Fibroblast of peridontal ligament (primary cell): ENCODE measurements around the gene ALDH1L1.

ENCODE experiments used
- DNase-seq: peaks from one replicate; pipeline ENCODE4 v3.0.0-alpha.2; 2010; ENCODE audit errors: extremely low read depth

Gene ALDH1L1

DNA sequence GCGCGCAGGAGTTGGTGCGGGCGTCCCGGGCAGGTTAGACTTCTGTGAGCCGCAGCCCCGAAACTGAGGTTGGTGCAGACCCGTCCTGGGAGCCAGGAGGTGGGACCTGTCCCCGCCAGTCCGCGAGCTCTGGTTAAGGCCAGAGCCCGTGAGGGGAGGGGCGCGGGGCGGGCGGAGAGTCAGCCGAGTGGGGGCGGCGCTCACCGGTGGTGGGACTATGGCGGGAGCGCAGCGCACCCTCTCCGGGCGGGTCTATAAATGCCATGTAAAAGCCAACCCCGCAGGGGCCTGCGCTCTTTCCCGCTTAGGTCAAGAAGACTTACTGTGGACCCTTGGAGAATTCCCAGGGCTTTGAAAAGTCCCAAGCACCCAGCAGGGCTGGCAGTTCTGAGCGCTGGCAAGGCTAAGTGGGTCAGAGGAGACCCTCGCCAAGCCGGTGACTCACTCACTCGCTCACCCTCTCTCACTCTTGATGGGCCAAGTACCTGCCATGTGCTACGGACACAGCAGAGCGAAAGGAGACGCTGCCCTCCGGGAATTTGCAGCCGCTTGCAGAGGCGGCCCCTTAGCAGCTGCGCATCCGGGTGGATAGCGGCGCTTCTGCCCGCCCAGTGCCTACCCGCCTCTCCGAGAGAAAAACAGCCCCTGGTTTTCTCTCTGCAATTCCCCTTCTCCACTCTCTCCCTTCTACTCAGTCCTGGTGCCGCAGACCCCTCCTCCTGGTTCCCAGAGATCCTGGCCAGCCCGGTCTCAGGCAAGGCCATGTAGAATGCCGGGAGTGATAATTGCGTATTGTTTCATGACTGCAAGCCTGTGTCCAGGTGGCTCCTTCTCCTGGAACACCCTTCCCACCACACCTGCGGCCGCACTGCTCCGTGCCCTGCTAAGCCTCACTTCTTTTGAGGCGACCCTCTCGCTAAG, at the start of gene ALDH1L1:
Gene ALDH1L1, minus strand, starts transcription at position 110 of the 921 bp plus-strand sequence. CDS start 19,607 bp downstream, outside the sequence.
- peak; percentile 5 for DNase-seq

DNA sequence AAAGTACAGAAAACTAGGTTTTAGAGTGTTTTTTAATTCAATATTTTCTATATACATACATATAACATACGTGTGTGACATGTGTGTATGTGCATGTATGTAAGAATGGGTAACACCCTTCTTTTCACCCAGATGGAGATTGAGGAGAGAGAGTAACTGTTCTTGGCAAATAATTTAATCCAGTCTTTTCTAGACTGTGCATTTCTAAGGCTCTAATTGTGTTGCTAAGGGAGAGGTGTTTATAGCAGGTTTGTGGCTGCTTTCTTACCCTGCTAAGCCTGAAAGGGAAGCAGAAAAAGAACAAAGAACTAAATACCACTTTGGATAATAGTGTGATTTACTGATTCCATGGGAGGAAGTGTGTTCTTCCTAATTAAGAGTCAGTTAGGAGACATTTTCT, 46.0 kb upstream of the ALDH1L1 start:
- DNase-seq: no peak

GRCh38 chr3:126216416-126216815, 36.0 kb upstream of the ALDH1L1 start:
- DNase-seq: peak; percentile 33

DNA sequence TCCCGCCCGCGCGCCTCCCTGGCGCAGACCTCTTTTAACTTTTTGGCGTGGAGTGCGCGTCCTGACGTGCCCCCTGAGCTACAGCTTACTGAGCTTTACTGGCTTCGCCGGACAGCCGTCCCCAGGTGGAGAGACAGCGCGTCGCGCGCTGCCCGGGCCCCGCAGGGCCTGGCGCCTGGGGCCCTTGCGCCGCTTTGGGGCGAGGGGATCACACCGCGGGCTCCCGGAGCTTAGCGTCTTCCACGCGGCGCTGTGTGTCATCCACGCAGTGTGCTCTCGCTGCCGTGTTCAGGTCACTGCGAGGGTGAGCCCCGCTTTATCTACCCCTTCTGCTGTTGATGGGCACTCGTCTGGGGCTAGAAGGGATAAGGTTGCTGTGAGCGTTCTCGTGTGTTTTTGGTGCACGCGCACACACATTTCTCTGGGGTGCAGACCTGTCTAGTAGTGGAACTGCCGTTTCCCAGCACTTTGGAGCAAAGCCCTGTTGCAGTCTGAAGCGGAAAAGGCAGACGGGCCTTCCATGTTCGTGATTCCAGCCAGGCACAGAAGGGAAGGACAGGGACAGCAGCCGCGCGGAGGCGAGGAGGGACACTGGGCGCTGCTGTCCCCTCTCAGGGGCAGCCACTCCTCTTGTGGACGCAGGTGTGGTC, 33.1 kb upstream of the ALDH1L1 start:
- peak; percentile 11 for DNase-seq

GRCh38 chr3:126212620-126213378, 32.4 kb upstream of the ALDH1L1 start:
- peak; percentile 44 for DNase-seq

DNA sequence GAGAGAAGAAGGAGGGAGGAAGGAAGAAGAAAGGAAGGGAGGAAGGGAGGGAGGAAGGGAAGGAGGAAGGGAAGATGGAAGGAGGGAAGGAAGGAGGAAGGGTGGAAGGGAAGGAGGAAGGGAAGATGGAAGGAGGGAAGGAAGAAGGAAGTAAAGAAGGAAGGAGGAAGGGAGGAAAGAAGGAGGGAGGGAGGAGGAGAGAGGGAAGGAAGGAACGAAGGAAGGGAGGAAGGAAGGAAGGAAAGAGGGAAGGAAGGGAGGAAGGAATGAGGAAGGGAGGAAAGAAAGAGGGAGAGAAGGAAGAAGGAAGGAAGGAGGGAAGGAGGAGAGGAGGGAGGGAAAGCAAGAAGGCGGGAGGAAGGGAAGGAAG, 31.8 kb upstream of the ALDH1L1 start:
- no peak for DNase-seq

GRCh38 chr3:126211569-126211968, 31.2 kb upstream of the ALDH1L1 start:
- no peak for DNase-seq

GRCh38 chr3:126210606-126211005, 30.2 kb upstream of the ALDH1L1 start:
- no peak for DNase-seq

- DNase-seq: no peak
Measured at GRCh38 chr3:126209741-126210140, 29.4 kb upstream of the ALDH1L1 start.

DNA sequence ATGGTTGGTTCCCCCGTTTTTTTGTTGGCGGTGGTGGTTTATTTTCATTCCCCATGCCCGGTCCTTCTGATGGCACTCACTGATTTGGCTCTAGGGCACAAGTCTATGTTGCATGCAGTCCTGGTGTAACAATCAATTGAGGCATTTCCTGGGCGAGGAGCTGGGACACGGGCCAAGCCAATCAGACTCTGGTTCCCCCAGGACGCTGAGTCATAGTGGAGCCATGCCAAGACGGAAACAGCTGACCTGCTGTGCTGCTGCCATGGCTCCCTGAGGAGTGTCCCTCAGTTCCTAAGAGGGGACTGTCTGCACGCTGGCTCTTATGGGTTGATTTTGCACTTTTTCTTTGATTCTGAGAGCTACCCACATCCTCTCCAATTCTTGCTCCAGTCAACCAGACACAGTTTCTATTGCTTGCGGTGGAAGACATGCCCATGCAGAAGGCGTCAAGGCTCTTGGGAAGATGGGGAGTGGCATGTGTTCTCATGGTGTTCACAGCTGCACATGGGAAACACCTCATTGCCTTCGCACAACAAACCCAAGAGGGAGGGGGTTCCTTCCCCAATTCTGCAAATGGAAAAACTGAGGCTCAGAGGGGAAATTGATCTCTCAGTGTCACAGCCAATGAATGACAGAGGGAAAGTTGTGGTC, 28.3 kb upstream of the ALDH1L1 start:
- DNase-seq: peak; percentile 86

DNA sequence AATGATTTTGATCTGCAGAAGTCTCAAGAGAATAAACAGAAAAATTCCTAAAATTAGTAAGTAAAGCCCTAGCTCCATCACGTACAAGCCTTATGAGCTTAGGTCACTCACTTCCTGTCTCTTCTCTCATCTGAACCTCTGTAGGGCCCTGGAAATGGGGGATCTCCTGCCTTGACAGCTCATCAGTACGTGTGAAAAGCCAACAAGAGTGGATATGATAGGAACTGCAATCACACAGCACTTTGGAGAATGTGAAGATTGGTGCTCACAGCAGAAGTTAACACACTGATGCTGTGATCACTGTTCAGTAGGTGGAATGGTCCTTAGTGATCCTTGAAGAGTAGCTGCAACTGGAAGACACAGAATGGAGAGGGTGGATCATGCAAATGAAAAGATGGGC, 27.8 kb upstream of the ALDH1L1 start:
- no peak for DNase-seq

- no peak for DNase-seq
Measured at GRCh38 chr3:126207166-126207565, 26.8 kb upstream of the ALDH1L1 start.

DNA sequence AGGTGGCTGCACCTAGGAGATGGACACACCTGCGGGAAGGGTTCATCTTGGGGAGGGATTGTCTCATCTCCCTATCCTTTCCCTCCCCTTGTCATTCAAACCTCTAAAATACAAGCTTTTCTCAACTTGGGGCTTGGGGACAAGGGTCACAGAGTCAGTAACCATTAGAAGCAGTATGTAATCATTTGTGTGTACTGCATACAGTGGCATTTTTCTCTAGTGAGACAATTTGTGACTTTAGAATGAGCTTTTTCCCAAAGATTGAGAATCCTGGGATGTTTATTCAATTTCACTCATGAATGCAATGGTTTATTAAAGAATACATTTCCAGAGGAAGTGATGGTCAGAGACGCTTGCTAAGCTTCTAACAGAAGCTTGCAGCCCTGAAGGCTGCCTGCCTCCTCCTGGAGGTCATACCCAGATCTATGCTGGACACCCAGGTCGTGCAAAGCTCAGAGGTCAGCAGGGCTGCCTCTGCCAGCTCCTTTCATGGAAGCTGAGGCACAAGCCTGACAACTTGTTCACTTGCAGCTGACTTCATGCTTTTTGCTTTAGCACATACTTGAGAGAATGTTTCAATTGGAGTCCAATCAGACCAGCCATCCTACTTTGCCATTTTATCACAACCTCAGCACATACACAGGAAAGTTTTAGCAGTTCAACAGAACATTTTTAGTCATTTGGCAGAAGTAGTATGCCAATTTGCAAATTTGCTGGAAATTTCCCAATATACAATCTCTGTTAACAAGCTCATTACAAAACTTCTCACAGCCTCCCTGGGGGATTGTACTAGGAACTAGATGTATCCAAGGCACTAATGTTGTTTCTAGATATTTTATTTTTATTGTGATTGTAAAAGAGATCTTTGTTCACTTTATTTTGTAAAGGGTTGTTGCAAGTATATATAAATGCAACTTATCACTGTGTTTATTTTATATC, 25.6 kb upstream of the ALDH1L1 start:
- peak; percentile 19 for DNase-seq

DNA sequence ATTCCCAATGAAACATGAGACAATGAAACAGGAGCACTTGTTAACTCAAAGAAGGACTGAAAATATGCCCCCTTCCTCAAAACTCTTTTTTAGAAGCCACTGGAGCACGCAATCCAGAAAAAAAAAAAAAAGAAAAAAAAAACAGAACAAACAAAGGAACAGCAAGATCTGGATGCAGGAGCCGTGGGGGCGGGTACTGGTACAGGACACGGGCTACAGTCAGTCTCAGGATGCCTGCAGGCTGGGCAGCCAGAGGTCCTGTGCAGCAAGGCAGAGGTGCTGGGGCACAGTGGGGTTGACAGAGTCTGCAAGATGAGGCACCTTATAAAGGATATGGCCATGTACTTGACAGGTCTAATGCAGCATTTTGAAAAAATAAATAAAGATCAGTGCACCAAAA, 22.3 kb upstream of the ALDH1L1 start:
- no peak for DNase-seq

GRCh38 chr3:126202276-126202675, 21.9 kb upstream of the ALDH1L1 start:
- no peak for DNase-seq

GRCh38 chr3:126201168-126201567, 20.8 kb upstream of the ALDH1L1 start:
- no peak for DNase-seq

GRCh38 chr3:126200534-126200933, 20.1 kb upstream of the ALDH1L1 start:
- no peak for DNase-seq

DNA sequence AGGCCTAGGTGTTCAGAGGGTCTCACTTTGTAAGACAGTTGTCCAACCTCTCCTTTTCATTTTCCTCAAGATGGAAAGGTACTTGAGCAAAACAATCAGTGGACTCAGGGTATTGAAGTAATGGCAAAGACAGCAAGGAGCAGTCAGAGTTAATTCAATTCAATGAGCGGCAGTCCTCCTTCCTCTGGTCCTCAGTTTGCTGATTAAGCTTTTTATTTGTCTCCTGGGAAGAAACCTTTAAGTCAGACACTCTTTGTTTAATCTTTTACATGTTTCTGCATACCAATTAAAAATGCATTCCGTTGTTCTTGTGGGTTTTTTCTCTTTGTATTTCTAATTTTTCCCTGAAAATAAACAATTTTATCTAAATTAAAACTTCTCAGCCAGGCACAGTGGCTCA, 18.9 kb upstream of the ALDH1L1 start:
- DNase-seq: no peak

DNA sequence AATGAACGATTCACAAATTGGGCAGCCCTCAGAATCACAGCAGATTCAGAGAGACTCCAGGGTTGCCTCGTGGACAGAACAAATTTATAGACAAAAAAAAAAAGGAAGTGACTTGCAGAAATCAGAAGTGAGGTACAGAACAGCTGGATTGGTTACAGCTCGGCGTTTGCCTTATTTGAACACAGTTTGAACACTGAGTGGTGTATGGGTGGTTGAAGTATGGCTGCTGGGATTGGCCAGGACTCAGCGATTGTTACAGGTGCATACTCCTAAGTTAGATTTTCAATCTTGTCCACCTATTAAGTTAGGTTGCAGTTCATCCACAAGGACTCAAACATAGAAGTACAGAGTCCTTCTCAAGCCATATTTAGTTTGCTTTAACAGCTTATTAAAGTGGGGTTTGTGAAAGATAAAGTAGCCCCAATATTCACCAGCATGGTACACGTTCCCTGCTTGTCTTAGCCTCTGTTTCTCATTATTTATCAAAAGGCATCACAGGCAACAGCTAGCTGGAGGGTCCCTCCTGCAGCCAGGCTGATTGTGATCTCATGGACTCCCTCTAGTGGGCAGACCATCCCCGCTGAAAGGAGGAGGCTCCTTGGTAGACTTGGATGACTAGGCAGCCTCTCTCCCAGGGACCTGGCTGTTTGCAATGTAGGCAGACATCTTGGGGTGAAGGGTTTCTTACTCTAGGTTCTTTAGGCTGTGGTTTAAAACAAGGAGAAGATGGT, 17.6 kb upstream of the ALDH1L1 start:
- peak; percentile 56 for DNase-seq

GRCh38 chr3:126197343-126197742, 17.0 kb upstream of the ALDH1L1 start:
- DNase-seq: no peak
